Measurements from ENCODE around the gene SLC22A23.

The SLC22A23 gene

DNA sequence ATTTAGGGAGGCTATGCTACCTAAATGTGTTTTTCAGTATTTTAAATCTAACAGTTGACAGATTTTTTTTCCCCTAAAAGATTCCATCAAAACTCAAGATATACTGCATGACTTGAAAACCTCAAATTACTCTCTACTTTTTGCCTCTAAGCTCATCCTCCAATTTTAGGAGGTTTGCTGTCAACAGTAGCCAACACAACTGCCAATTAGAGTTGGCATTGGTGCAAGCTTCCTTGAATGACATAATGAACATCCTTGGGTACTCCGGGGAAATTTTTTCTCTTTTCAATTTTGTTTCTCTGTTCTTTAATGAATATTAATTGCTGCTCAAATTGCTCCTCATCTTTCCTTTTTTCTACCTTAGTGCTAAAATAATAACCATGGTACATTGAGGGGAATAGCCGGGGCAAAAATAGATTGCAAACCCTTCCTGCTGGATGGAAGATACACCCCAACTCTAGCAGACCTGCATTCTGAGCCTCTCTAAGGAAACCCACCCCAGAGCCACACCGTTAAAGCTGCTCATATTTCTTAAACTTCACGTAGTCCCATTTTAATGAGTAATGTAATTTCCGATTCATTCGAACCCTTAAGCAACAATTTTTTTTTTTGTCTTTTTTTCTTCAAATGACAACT is 34.3 kb downstream of the SLC22A23 start:
- DNase-seq (ENCODE audit: extremely low read depth in 1 of 2, low read depth in 1 of 2): no peak

DNA sequence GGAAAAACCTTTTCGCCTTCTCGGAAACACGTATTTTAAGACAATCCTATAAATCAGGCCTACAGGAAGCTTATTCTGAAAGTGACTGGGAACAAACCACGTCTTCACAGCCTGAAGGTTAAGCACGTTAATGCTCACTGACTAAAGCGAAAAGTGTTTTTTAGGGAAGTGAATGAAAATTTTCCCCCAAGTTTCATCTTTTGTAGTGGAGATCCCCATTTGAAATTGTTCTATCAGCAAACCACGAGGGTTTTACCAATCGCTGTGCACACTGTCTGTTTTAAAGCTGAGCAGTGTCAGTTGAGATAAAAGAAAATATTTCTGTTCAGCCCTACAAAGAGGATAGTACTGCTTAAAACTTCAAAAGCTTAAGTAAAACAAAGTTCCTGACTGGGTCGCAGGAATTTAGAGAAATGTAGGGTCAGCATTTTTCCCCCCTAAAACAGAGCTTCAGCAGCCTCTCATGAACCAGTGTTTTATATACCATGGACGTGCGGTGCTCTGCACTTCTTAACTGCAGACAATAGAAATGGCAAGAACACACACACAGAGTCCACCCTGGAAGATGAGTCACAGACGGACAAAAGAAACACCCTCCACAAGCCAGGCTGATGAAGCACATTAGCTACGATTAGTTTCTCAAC is 34.9 kb downstream of the SLC22A23 start:
- DNase-seq (ENCODE audit: extremely low read depth in 1 of 2, low read depth in 1 of 2): no peak

DNA sequence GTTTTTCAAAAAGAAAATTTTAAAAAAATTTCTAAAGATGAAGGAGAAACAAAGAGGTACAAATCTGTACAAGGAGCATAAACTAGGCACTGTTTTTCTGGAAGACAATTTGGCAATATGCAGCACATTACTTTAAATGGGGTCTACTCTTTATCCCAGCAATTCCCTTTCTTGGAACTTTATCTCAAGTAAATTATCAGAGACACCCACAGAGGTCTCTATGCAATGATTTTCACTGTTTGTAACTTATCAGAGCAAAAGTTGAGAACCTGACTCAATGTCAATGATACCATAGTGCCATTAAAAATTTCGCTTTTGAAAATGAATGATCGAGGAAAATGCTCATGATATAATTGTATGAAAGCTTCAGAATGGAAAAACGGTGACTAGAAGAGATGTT is 35.7 kb downstream of the SLC22A23 start:
- no peak for DNase-seq (ENCODE audit: extremely low read depth in 1 of 2, low read depth in 1 of 2)

DNA sequence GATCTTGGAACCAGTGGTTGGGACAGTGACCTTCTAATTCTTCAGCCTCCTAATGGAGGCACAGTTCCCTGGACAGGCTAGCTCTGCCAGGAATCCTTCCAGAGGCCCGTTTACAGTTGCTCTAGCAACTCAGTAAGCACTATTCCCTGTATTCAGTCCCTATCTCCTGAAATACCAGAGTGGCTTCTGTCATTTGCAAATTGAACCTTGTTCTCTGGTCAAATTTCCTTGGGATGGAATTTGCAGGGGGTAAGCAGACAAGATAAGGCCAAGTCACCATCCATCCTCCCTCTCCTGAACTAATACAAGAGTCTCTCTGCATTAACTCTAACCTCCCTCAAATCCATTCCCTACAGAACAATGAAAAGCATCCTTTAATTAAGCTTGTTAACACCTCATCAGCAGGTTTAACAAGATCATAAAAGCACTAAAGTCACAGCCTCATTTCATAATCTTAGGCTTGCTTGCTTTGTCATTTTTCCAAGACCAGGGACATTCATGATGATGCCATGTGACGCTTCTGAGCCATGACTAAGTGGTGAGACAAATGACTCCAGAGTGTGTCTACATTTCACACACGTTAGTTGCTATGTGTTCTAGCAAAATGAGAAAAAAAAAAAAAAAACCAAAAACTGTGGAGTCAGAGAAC is 37.1 kb downstream of the SLC22A23 start:
- no peak for DNase-seq (ENCODE audit: extremely low read depth in 1 of 2, low read depth in 1 of 2)

DNA sequence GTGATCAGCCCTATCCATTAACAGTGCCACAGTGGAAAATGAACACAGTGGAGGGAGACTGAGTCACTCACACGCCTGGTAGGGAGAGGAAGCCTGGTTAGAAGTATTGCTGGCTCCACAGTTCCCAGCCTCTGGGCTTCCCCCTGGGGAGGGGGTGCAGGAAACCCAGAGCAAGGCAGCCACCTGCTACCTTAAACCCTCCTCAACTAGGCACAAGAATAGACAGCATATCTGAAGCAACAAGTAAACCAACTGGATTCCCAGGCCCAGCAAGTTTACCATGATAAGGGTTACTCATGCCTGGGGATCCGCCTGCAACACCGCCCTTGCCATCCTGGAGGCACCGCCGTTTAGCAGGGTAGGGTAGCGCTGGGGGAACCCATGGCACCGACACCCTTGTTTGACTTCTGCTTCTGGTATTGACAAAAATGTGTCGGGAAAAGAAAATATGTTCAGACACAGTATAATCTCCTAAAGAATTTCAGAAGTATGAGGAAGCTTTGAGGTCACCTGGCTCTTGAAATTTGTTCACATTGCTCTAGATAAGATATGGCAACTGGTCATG is 38.3 kb downstream of the SLC22A23 start:
- no peak for DNase-seq (ENCODE audit: extremely low read depth in 1 of 2, low read depth in 1 of 2)

DNA sequence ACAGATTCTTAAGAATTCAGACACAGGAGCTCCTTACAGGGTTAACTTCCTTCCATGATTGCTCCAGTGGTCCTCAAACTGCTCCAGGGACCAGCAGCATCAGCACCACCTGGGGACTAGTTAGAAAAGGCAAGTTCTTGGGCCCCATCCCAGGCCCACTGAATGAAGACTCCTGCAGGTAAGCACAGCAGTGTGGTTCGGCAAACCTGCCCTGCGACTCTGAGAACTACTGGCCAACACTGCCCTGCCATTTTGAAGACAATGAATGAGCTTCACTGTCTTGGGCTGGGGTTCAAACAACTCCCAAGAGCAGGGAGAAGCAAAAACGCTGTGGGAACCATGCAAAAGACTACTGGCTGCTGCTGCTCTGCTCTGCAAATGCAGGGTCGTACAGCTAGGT is 39.4 kb downstream of the SLC22A23 start:
- no peak for DNase-seq (ENCODE audit: extremely low read depth in 1 of 2, low read depth in 1 of 2)

DNA sequence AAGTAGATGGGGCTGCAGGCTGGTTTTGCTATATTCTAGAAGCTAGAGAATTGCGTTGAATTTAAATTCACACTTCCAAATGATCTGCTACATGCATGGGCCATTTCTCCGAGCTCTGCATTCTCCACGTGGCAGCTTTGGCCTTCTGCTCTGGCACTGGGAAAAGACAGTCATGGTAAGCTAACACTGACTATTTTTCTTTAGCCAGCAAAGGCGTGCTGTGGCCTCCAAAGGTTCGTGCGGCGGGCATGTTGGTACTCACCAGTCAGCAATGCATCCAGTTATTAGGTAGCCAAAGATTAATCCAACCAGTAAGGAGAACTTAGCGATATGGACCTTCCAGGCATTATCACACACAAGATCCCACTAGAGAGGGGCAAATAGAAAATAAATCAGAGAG is 41.4 kb downstream of the SLC22A23 start:
- no peak for DNase-seq (ENCODE audit: extremely low read depth in 1 of 2, low read depth in 1 of 2)

DNA sequence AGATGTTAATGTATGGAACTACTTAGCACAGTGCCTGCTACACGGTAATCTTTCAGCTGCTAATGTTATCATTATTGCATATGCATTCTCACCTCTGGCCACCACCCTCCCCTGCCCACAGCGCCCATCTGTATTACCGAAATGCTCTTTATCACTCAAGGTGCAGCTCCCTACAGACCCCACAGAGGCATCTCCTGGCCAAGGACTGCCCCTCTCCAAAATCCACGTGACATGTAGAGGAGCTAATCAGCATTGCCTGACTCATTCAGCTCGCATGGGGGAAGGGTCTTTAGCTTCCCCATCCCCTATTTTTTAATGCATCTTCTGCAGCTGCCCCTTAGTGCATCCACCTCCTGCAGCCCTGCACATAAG is 41.8 kb downstream of the SLC22A23 start:
- DNase-seq (ENCODE audit: extremely low read depth in 1 of 2, low read depth in 1 of 2): no peak

DNA sequence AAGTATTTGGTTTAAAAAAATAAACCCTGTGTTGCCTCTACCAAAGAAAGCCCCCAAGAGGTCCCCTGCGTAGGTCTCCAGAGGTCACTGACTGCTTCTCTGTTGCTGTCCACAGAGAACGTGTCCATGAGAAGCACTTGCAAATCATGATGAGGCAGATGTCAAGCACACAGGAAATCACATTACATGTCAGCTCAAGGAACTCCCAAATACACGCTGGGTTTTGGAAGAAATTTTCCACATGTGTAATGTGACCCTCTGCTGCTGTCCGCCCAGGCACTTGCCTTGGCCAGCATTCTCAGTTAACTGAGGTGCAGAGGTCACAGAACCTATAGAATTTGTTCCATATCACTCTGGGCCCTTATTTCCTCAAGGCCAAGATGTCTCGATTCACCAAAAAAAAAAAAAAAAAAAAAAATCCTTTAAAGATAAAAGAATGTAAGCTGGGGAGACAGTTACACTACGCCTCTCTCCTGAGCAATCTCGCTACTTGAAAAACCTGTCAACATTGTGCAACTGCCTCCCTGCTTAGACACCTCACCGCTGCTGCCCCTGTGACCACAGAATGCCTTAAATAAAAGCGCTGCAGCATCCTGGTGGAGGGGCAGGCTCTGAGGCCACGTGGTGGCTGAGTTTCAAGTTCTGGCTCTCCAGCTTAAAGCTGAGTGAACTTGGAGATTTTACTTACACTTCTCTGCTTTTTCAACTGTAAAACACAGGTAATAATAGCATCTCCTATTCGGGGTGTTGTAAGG is 42.3 kb downstream of the SLC22A23 start:
- no peak for DNase-seq (ENCODE audit: extremely low read depth in 1 of 2, low read depth in 1 of 2)

DNA sequence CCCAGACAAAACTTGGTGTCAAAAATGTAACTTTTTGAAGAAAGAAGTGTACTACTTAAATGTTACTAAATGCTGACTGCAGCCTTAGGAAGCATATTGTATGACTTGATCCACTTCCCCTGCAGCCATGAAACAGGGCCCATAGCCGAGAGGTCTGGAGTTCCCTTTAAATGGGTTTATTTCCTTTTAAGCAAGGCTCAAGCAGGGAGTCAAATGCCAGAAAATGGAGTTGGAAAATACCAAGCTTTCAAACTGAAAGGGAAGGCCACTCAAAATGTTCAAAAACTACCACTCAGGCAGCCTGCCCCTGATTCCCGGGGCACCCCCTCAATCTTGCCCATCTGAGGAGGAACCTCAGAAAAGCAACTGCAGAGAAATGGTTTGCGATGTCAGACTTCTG is 43.3 kb downstream of the SLC22A23 start:
- no peak for DNase-seq (ENCODE audit: extremely low read depth in 1 of 2, low read depth in 1 of 2)

DNA sequence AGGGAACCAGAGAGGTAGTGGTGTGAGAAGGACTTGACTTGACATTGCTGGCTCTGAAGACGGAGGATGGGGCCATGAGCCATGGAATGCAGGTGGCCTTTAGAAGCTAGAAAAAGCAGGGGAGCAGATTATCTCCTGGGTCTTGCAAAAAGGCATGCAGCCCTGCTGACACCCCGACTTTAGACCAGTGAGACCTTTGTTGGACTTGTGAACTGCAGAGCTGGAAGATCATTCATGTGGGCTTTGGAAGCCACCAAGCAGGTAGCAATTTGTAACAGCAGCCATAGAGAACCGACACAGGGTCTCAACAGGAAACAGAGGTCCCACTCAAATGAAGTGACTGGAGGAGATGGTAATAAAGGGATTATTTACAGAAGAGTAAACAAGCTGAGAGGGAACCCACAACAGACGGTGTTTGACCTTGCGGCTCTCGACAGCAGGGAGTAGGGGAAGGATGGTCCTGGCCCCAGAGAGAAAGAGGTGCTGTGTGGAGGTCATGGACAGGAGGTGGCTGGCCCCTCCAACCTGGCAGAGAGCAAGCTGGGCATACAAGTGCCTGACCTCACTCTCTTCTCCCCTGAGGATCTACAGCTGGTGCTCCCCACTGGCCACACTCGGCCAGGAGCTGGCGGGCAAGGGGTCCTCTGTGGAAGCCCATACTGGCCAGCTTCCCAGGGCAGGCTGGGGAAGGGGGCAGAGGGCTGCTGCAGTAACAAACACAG is 43.9 kb downstream of the SLC22A23 start:
- no peak for DNase-seq (ENCODE audit: extremely low read depth in 1 of 2, low read depth in 1 of 2)

DNA sequence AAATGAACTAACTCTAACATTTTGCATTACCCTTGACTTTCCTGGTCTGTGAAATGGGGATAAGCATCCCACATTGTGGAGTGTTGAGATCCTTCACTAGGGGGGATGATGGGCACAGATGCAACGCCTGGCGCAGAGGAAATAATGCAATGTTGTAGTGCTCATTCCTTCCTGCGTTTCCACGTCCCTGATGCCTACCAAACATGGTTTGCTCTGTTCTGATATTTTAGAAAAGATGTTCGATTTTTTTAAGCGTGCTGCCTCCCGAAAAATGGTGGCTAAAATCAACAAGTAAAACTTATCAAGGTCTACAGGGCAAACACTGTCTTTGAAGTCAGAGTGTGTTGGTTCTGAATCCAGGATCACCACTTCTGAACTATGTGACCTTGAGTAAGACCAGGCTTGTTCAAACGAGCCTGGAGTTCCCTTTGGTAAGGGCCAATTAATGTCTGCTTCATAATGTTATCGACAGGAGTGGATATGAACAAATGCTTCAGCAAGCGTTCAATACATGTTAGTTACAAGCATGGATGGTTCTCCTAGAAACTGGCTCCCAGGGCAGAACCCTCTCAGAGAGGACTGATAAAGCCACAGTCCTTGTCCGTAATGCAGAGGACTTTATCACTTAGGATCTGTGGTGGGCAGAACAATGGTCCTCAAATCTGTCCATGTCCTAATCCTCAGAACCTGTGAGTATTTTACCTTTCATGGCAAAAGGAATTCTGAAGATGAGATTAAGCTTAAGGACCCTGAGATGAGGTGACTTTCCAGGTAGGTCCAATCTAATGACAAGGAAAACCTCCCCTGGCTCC is 44.7 kb downstream of the SLC22A23 start:
- no peak for DNase-seq (ENCODE audit: extremely low read depth in 1 of 2, low read depth in 1 of 2)

DNA sequence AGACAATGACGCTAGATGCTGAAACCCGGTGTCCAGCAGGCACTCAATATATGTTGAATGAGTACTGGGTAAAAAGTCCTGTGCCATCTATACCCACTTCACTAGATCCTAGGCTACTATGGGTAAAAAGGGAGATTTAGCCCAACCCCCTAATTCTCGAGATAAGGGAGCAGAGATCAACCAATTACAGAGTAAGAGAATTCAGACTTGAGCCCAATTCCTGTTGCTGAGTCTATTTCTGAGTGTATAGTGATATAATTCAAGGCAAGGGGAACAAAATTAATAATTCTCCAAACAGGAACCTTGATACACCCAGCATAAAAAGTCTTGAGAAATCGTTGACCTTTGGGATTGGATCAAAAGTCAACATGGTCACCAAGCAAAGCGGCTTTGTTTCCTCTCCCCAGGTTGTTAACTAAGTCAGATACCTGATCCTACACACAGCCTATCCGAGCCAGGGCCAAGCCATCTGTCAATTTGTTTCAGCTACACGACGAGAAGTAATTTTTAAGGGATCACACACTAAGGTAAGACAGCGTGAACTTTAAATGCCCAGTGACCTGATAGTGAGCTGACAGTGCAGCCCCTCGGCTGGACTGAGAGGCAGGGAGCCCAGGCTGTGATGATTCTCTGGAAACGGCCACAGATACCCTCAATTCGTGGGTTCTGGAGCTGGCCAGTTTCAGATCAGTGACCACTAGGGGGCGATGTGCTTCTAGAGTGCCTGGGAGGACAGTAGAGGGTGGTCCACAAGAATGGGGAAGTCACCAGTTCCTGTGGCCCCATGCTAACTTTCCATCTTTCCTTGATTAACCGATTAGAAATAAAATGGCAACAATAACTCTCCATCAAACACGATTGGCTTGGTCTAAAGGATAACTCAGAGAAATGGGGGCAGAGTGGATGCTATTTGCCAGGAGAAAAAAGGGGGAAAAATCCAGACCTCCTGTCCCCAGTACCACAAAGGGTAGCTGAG is 46.2 kb downstream of the SLC22A23 start:
- peak; percentile 37 to 48 for DNase-seq (ENCODE audit: extremely low read depth in 1 of 2, low read depth in 1 of 2)

DNA sequence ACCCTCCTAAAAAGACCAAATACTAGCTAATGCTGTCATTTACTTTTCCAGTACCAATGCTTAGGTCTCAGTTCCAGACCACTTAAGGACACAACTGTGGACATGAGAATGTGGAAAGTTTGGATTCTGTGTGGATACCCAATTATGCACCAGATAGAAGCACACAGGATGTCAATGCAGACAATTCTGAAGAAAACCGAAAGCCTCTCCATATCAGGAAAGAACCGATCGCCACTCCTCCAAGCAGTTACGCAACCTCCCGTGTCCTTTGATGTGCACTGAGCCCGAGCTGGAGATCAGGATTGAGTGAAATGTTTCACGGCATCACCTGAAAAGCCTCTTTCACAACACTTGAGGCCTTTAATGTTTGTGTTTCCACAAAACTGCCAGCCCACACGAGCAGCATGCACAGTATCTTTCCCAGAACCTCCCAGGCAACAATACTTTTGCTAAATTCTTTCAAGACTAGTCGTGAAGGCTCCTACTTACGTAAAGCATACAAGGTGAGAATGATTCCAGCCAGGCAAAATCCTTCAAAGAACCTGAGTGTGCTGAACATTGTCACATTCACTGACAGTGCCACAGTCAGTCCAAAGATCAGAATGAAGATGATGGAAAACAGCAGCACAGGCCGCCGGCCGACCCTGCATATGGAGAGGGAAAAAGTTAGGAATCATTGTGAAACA is 47.0 kb downstream of the SLC22A23 start:
- DNase-seq (ENCODE audit: extremely low read depth in 1 of 2, low read depth in 1 of 2): no peak

DNA sequence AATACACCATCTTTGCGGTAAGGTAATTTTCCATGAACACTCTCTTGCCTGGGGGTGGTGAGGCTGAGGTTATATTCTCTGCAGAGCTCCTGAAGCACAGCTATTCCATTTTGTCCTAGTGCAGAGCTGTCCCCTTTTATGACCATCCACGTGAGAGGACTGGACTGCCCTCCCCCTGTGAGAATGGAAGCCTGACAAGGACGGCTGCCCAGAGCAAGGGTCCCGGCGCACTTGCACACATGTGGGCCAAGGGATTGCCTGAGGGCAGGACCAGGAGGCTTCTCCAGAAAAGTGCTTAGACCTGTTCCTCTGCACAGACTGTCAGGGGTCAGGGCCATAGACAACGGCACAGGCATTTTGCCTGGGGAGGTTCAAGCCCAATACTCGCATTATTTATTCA is 48.2 kb downstream of the SLC22A23 start:
- DNase-seq (ENCODE audit: extremely low read depth in 1 of 2, low read depth in 1 of 2): no peak

DNA sequence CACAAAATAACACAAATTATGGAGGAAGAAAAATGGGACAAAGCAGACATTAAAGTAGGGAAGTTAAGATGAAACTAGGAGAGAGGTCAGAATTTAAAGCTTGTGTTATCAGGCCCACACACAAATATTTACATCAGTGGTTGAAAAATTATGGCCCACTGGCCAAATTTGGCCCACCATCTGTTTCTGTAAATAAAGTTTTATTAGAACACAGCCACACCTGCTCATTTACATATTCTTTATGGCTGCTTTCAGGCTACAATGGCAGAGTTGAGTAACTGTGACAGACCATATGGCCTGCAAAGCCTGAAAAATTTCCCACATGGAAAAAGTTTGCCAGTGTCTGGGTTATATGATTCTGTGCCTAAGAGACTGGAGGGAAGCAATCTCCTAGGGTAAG is 49.0 kb downstream of the SLC22A23 start:
- DNase-seq (ENCODE audit: extremely low read depth in 1 of 2, low read depth in 1 of 2): no peak

DNA sequence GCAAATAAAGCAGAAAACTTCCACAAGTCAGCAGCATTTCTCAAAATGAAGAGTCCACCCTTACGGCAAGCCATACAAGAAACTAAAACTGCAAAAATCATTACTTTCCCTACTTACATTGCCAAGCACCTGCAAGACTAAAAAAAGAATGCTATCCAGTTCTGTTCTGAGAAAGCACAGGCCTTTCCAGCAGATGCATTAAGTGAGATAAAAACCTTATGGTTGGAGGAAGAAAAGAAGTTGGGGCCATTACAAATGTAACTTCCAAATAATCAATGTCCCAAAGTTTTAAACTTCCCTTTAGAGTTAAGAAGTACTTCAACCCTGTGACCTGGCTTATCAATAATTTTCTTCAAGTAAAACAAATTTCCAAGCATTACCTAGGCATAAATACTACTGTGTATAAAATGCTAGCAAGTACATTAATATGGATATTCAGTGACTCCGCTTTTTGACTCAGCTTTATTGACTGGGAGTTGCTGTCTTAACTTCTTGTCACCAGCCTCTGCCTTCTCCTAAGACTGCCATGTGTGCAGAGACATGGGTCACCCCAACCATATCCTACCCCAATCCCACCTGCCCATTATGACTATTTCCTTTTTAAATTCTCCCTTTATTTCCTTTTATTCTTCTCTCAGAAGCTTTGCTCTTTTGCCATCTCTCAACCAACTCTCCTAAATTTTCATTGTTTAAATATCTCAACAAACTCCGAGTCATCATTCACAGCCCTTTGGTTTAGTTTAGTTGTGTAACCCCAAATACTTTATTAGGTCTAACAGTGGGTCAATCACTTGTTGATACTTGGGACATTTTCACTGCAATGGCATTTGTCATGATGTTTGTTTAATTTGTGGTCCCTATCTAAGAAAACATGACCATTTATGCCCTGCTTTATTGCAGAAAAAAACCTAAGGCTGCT is 49.7 kb downstream of the SLC22A23 start:
- DNase-seq (ENCODE audit: extremely low read depth in 1 of 2, low read depth in 1 of 2): no peak

Measured in activated CD8-positive, alpha-beta memory T cell treated with anti-CD3 and anti-CD28 coated beads for 1 hour (primary cell).